ENCODE data around the gene PRG2.

PRG2 gene

DNA sequence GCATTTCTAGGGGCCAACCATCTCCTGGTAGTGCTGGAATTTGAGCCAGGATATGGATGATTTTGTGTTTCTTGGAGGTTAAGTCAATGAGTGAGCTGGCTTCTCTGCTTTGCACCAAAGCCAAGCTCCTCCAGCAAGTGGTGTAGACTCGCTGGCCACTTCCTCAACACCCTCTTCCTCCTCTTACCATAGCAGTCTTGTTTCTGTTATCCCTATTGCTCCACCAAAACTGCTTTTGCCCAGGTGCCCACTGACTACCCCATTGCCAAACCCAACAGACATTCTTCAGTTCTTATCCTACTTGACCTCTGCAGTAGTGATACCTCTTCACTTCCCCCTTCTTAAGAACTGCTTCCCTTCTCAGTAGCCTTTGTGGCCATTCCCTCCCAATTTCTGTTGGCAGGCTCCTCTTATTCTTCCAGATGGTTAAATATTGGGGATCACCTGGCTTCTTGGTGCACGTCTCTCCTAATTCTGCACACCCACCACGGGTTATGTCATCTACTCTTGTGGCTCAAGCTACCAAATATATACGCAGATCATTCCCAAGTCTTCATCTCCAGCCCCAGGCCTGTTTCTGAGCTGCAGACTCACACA, 7.0 kb upstream of the PRG2 start:
- DNase-seq (ENCODE audit: extremely low read depth in 1 of 2, low read depth in 1 of 2) = no peak

DNA sequence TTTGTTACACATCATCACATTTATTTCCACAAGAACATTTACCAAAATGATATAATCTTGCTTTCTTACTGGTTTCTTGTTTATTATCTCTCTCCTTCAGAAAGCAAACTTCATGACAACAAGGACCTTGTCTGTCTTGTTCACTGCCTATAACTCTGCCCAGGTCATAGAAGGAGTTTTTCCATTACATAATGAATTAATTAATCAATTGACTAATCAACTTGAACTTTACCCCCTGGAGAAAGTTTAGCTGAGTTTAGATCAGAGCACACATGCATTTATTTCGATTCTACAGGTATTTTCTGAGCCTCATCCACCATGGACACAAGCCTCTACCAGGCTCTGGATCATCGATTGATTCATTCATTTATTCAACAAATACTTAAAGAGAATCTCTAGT, 6.3 kb upstream of the PRG2 start:
- DNase-seq (ENCODE audit: extremely low read depth in 1 of 2, low read depth in 1 of 2) = no peak

DNA sequence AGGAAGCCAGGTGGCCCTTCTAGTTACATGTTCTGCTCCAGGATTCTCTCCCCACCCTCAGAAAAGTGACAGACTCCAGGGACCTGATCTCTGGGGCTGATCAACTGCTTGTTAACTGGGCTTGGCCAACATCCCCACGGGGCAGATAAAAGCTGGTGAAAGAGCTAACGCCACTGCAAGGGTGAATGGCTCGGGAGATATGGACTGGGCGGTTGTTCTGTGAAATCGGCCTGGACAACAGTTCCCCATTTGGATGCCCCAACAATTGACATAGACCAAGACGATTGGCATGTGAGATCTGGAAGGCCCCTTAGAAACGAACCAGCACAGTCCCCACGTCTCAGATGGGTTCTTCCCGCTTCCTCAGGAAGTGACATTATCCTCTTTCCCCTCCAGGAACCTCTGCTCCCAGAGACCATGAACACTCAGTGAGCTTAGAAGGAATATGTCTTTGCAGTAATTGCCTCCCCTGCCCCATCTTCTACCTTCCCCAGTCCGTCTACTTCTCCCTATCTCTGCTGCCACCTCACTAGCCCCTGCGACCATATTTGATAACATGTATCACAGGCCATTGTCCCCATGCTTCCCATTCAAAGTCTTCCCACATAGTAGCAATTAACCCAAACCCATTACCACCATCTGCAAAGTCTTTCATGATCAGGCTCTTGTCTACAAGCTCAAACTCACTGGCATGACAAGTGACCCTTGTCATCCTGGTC, 5.6 kb upstream of the PRG2 start:
- no peak for DNase-seq (ENCODE audit: extremely low read depth in 1 of 2, low read depth in 1 of 2)

DNA sequence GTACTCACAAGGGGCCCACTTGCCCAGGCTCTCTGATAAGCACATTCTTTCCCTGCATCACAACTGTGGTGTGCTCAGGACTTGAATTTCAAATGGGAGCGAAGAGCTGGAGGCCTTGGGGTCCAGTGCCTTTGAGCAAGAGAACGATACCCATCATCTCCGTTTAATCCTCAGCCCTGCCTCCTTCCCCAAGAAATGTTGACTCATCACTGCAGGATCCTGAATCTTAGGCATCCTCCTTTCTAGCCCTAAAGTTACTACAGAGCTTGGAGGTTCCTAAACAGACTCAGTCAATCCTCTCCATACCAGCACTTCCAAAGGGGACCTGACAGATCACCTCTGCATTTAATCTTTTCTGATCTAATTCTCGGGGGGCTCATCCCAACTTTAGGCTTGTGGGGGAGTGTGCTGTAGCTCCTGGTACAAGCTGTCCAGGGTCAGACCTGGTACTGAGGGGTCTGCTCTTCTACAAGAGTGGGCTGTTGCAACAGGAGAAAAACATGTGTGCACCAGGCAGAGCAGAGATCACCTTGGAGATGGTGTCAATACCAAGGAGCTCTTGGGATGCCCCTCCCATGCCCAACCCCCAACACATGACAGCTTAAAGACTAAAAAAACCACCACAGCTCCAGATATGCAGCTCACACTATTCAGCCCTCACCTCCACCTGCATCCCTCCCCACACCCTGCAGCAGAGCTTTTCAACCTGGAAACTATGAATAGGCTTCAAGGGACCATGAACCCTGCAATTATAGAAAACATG, 3.9 kb upstream of the PRG2 start:
- no peak for DNase-seq (ENCODE audit: extremely low read depth in 1 of 2, low read depth in 1 of 2)

DNA sequence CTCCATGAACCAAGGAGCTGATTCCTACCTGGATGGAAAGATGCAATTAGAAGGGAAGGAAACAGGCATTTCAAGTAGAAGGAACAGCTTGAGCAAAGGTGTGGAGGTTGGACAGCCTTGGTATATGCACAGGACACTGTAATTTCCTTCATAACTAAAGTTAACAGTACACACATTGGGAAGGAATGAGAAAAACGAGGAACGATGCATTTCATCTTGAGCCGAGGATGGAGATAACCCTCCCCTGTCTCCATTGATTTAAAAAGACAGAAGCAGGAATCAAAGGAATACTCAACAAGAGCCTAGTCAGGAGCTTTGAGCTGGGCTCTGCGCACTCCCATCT, 2.3 kb upstream of the PRG2 start:
- no peak for DNase-seq (ENCODE audit: extremely low read depth in 1 of 2, low read depth in 1 of 2)

DNA sequence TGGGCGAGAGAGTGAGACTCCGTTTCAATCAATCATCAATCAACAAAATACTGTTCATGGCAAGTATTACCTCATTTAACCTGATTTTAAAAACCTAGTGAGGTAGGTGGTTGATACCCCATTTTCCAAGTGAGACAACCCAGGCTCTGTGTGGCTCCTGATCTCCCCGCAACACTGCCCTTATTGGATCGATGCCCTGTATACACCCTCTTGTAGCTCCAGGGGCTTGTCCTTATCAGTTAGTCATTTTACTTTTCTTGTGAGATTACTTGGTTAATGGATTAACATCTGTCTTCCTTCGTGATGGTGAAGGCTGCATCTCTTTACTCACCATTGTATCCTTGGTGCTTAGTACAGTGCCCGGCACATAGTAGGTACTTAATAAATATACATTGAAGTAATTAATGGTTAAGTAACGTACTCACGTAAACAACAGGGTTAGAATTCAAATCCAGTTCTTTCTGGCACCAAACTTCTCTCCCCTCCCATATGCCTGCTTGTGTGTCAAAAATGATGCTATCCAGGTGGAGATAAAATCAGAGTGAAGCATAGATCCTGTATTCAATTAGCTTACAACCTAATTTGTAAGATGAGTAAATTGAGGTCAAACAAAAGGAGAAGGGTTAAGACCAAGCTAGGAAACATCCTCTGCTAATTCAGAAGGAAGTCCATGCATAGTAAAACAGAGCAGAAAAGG, 1.8 kb upstream of the PRG2 start:
- no peak for DNase-seq (ENCODE audit: extremely low read depth in 1 of 2, low read depth in 1 of 2)

DNA sequence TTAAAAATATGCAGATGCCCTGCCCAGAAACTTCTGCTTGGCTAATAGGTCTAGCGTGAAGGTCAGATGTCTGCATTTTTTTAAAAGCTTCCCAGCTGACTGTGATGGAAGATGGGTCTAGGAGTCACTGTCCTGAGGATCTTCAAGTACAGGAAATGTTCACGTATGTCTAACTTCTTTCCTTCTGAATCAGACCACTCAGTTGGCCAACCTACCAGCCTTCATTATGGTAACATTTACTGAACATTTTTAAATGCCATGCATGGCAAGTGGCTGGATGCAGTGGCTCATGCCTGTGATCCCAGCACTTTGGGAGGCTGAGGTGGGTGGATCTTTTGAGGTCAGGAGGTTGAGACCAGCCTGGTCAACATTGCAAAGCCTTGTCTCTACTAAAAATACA, 1.1 kb upstream of the PRG2 start:
- DNase-seq (ENCODE audit: extremely low read depth in 1 of 2, low read depth in 1 of 2) = no peak

DNA sequence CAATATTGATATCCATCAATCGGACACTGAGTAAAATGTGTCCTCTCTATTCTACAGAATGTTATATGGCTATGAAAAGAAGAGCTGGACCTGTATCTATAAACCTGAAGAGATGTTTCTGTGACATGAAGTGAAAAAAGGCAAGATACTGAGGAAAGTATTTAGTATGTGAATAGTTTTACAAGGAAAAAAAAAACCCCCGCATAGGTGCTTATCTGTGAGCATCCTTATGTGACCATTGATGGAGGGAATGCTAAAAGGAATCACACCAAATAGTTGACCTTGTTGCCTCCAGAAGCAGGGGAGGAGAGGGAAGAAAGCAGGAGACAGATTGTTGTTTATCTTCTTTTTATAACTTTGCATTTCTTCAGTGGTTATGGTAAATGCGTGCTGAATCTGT, 661 bp upstream of the PRG2 start:
- DNase-seq (ENCODE audit: extremely low read depth in 1 of 2, low read depth in 1 of 2) = no peak

DNA sequence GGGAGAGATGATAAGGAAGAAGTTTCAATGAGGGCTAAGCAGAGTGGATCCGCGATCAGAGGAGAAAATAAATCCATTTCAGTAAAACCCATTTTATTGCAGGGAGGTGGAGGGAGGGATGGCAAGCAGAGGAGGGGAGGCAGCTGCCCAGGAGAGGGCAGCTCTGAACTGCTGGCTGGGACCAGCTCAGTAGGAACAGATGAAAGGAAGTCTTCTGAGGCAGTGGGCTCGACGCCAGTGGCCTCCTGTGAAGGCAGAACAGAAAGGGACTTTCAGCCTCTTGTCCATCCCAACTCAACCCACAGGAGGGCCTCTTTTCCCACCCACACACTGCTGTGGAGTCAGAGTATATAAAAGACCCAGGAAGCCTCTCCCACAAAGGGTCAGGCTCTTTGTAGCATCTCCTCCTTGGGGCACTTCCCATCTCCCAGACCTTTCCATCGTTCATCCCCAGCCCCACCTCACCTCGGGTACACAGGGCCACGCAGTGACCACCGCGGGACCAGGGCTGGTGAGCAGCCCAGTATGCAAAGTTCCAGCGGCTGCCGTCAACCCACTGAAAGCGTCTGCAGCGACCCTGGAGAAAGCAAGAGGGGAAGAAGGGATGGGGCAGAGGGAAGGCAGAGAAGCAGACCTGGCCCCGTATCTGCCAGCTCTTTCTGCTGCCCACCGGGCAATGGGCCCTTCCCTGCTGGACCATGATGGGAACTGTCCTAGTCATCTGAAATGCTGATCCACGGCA, 3.0 kb downstream of the PRG2 start:
- DNase-seq (ENCODE audit: extremely low read depth in 1 of 2, low read depth in 1 of 2) = no peak

DNA sequence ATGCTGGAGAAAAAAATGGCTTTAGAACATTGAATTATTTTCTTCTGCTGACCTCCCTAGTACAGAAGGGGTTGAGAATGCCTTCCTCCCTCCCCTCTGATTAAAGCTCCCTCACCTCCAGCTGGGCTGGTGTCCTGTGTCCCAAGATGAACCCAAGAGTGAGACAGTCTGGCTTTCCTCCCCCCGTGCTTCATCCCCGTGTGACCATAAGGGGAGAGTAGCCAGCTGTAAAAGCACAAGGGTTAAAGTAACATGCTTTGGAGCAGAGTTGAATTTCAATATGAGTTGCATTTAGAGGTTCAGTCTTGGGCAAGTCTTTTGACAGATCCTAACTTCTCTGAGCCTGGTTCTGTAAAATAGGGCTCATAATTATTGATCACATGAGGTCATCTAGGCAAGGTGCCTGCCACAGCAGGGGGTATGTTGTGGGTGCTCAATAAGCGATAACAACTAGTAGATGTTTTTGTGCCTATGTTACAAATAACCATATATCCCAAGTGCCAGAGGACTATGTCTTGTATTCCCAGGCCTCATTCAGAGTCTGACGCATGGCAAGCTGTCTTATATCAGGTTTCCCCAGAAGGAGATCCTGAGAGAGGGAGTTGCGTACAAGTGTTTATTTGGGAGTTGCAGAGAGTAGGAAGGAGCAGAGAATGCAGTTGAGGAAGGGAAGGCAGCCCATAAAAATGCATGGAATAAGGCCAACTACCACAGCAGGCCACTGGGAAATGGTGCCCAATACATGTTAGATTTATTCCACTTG, 4.1 kb downstream of the PRG2 start:
- DNase-seq (ENCODE audit: extremely low read depth in 1 of 2, low read depth in 1 of 2) = no peak

DNA sequence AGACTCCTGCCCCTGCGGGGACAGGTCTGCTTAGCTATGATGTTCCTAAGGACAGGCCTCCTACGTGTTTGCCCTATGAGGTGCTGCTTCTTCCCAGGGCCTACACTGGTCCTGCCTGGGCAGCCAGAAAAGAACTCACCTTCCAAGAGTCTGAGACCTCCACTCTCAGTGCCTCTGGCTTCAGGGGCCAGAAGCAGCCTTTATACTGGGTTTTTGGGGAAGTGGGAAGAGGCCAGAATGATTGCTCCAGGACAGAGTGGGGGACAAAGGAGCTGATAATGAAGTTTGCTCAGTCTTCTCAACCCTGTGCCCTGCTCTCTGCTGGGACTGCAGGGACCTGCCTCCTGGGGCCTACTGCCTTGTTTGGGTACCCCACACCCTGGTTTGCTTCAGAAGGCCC, 9.5 kb downstream of the PRG2 start, which contains the start of gene PRG3:
TSS of gene PRG3 (minus strand) at position 176 of the 400 bp plus-strand sequence. CDS start 442 bp downstream, outside the sequence.
- no peak for DNase-seq (ENCODE audit: extremely low read depth in 1 of 2, low read depth in 1 of 2)

DNA sequence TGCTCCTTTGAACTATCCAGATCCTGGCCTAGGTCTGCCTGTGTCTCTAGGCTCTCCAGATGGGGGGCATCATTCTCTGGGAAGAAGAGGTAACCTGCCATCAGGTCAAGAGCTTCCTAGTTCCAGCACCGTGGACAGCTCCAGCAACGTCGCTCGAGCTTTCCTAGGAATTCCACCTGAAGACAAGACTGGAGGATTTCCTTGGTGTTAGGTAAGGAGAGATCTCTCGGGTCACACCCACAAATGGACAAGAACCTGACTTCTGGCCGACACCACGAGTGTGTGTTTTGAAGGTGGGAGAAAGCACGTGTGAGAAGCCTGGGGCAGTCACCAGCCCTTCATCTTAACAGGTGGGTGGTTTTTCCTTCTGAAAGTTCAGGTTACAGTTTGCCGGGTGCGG, 10.7 kb downstream of the PRG2 start:
- no peak for DNase-seq (ENCODE audit: extremely low read depth in 1 of 2, low read depth in 1 of 2)

DNA sequence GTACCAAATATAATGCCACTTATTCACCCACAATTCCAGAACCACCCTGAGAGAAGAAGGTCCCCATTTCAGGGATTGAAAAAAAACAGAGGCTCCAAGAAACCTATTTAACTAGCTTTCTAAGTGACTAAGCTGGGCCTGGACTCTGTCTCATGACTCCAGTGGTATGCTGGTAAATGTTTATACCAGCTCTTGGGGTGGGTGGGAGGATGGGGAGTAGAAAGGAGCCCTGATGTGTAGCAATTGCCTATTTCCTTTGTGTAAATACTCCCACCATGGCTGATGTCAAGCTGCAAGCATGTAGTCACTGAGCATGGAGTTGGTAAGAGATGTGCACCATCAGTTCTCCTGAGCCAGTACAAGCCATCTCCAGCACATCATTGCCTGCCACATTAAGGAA, 12.3 kb downstream of the PRG2 start:
- DNase-seq (ENCODE audit: extremely low read depth in 1 of 2, low read depth in 1 of 2) = no peak

DNA sequence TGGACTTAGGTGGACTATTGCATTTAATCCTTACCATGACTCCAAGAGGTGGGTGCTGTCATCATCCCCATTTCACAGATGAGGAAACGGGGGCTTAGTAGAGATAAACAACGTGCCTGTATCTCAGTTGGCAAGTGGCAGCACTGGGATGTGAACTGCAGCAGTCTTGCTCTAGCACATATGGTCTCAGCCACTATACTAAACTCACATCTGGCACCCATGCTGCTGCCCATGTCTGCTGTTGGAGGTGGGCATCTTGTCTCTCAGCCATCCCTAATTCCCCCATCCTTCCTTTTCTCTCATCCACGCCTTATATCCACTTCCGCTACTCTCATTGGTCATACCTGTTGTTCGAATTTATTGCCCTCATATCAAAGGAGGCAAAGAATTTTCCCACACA, 13.3 kb downstream of the PRG2 start:
- DNase-seq (ENCODE audit: extremely low read depth in 1 of 2, low read depth in 1 of 2) = no peak

DNA sequence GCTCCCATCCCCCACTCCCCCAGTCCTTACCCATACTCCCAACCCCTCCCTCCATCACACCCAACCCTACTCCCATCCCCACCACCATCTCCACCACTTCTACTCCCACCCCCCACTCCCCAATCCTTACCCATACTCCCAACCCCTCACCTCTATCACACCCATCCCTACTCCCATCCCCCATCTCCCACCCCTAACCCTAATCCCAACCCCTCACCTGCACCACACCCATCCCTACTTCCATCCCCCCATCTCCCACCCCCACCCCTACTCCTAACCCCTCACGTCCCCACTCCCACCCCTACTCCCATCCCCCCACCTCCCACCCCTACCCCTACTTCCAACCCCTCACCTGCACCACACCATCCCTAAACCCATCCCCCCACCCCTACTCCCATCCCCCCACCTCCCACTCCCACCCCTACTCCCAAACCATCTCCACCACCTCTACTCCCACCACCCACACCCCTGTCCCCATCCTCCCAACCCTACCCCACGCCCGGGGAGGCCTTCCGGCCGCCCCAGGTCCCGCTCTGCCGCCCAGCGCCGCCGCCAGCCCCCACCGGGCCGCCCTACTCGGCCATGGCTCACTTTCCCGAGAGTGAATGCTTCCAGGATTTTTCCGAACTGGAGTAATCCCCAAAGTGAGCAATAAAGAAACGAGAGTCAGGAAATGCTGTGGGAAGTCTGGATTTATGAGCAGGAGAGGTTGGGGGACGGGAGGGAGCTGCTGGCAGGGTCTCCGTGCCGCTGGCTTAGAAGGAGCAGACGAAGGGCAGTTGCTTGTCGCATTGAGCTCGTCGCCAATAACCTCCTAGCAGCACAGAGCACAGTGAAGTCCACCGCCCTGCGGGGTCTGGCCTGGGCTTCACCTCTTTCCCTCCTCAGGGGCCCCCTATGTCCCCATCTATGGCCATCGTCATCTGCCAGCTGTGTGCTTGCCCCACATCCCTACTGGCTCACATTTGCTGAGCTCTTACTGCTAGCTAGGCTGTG, 14.1 kb downstream of the PRG2 start:
- no peak for DNase-seq (ENCODE audit: extremely low read depth in 1 of 2, low read depth in 1 of 2)

DNA sequence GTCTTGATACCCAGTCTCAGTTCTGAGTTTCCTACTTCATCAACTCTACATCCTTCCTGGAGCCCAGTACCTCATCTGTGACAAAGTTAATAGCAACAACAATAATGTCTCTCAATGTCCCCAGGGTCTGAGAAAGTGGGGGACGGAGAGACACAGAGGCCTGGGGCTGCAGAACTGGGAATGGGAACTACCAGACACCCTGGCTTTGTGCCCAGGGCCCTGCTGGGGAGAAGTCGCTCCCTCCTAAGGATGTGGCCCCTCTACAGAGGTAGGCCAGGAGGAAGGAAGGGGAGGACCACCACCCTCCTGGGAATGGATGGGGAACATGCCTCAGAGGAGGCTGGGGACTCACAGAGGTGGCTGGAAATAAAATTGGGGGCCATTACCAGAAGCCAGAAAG, 15.0 kb downstream of the PRG2 start:
- no peak for DNase-seq (ENCODE audit: extremely low read depth in 1 of 2, low read depth in 1 of 2)

DNA sequence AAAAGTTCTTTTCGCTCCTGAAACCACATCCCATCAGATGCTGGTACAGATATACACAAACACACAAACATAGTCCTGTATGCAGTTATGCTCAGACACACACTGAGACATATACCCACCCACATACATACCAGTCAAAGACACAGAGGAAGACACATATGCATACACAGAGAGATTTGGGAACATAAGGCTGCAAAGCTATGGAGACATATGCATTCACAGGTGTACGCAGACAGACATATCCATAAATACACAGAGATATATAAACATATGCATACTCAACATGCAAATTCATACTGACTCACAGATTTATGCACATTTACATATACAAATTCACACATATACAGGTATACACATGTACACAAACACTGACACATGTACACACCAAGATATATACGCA, 15.5 kb downstream of the PRG2 start:
- no peak for DNase-seq (ENCODE audit: extremely low read depth in 1 of 2, low read depth in 1 of 2)

DNA sequence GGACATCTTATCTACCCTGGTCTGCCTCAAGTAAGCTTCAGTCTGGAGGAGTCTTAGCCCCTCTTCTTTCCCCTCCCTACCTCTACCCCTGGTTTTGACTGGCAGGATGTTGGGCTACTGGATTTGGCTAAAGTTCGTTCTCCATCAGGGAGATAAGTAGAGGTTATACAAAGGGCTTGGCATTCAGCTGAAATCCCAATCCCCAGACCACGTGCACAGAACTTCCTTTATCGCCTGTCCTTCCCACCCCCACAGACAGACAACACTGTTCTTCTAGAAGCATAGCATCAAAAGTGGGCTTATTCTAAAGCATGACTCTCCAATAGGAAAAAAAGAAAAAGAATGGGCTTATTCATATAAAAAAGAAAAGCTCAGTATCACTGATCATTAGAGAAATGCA, 17.3 kb downstream of the PRG2 start:
- DNase-seq (ENCODE audit: extremely low read depth in 1 of 2, low read depth in 1 of 2) = no peak

DNA sequence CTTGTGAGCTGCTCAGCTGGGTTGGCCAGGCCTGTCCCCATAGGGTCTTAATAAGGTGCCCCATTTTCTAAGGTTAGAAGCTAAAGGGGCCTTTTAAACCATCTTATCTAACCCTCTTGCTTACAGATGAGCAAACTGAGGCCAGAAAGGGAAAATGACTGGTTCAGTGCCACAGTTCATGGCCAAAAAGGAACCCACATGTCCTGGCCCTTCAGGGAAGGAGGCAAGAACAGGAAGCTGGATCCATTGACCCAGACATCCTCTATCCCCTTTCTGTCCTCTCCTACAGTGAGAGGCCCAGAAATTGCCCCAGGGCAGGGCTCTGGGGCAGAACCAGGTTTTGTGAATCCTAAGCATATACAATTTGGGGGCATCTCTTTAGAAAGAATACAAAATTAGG, 19.5 kb downstream of the PRG2 start:
- DNase-seq (ENCODE audit: extremely low read depth in 1 of 2, low read depth in 1 of 2) = no peak

Data from activated CD8-positive, alpha-beta memory T cell treated with anti-CD3 and anti-CD28 coated beads for 1 hour (primary cell).